Measurements from ENCODE around the gene ARRDC3. TPM values are rescaled to one million over a fixed set of nuclear protein-coding genes. Genes with fewer than 3 reads are reported as not detected.

Gene ARRDC3
- total RNA-seq, 4 donors from 2014 or later: 58.2 to 121 (median 76.1) TPM

GRCh38 chr5:91416491-91416890, 33.4 kb upstream of the ARRDC3 start:
- Histone ChIP-seq H3K4me3 (no peak overlapping the region), H3K27me3 (no peaks in the 10 kb centered on the region), H3K9me3 (no peaks in the 10 kb centered on the region), H3K4me1 (peaks cover 0 to 6% (median 0%) of the 10 kb centered on the region in 4 donors), H3K36me3 (no peaks in the 10 kb centered on the region), H3K27ac (no peak overlapping the region)
- no peak for DNase-seq (ENCODE audit: low spot score in 2 of 2)
- TF ChIP-seq EP300 (IDR thresholded peaks at IDR 0.05) (no peak), CTCF (IDR thresholded peaks at IDR 0.05) (no peak), POLR2A (IDR thresholded peaks at IDR 0.05) (no peak)
- WGBS, 2 donors: 84 to 85% methylated on average over 2 of the region's 2 CpGs

- no peaks in the 10 kb centered on the region for H3K36me3 ChIP-seq
- no peak for DNase-seq (ENCODE audit: low spot score in 2 of 2)
- no peaks in the 10 kb centered on the region for H3K27me3 ChIP-seq
- H3K27ac ChIP-seq: no peak overlapping the region
- 90 to 100% methylated on average over 1 of the region's 1 CpG for WGBS, 2 donors
- H3K4me1 ChIP-seq: no peaks in the 10 kb centered on the region
- TF ChIP-seq POLR2A (IDR thresholded peaks at IDR 0.05) (no peak), EP300 (IDR thresholded peaks at IDR 0.05) (no peak)
- H3K4me3 ChIP-seq: no peak overlapping the region
- no peaks in the 10 kb centered on the region for H3K9me3 ChIP-seq
Observed at GRCh38 chr5:91409304-91409703, 26.2 kb upstream of the ARRDC3 start.

- Histone ChIP-seq H3K36me3 (no peaks in the 10 kb centered on the region), H3K9me3 (no peaks in the 10 kb centered on the region), H3K27ac (no peak overlapping the region), H3K27me3 (no peaks in the 10 kb centered on the region), H3K4me3 (no peak overlapping the region), H3K4me1 (no peaks in the 10 kb centered on the region)
- no peak for TF ChIP-seq EP300 (IDR thresholded peaks at IDR 0.05)
- no peak for TF ChIP-seq POLR2A (IDR thresholded peaks at IDR 0.05)
- no peak for TF ChIP-seq CTCF (IDR thresholded peaks at IDR 0.05)
- no peak for DNase-seq (ENCODE audit: low spot score in 2 of 2)
Observed at GRCh38 chr5:91408710-91409109, 25.6 kb upstream of the ARRDC3 start.

GRCh38 chr5:91407204-91407603, 24.1 kb upstream of the ARRDC3 start:
- Histone ChIP-seq H3K4me1 (no peaks in the 10 kb centered on the region), H3K27ac (no peak overlapping the region), H3K27me3 (no peaks in the 10 kb centered on the region), H3K36me3 (no peaks in the 10 kb centered on the region), H3K4me3 (no peak overlapping the region), H3K9me3 (no peaks in the 10 kb centered on the region)
- no peak for TF ChIP-seq POLR2A (IDR thresholded peaks at IDR 0.05)
- TF ChIP-seq CTCF (IDR thresholded peaks at IDR 0.05): no peak
- TF ChIP-seq EP300 (IDR thresholded peaks at IDR 0.05): no peak
- no peak for DNase-seq (ENCODE audit: low spot score in 2 of 2)
- WGBS, 2 donors: 77 to 78% methylated on average over 1 of the region's 1 CpG

- no peak overlapping the region for H3K4me3 ChIP-seq
- H3K27me3 ChIP-seq: no peaks in the 10 kb centered on the region
- H3K27ac ChIP-seq: no peak overlapping the region
- H3K4me1 ChIP-seq: no peaks in the 10 kb centered on the region
- no peaks in the 10 kb centered on the region for H3K9me3 ChIP-seq
- DNase-seq (ENCODE audit: low spot score in 2 of 2): no peak
- H3K36me3 ChIP-seq: no peaks in the 10 kb centered on the region
- no peak for TF ChIP-seq POLR2A (IDR thresholded peaks at IDR 0.05)
- TF ChIP-seq EP300 (IDR thresholded peaks at IDR 0.05): no peak
- no peak for TF ChIP-seq CTCF (IDR thresholded peaks at IDR 0.05)
Observed at GRCh38 chr5:91403438-91403837, 20.3 kb upstream of the ARRDC3 start.

GRCh38 chr5:91401175-91401574, 18.1 kb upstream of the ARRDC3 start:
- Histone ChIP-seq H3K9me3 (no peaks in the 10 kb centered on the region), H3K4me1 (no peaks in the 10 kb centered on the region), H3K27me3 (no peaks in the 10 kb centered on the region), H3K36me3 (no peaks in the 10 kb centered on the region), H3K4me3 (no peak overlapping the region), H3K27ac (no peak overlapping the region)
- WGBS, 2 donors: 96 to 98% methylated on average over 2 of the region's 2 CpGs
- DNase-seq (ENCODE audit: low spot score in 2 of 2): no peak
- no peak for TF ChIP-seq EP300 (IDR thresholded peaks at IDR 0.05)
- no peak for TF ChIP-seq POLR2A (IDR thresholded peaks at IDR 0.05)
- no peak for TF ChIP-seq CTCF (IDR thresholded peaks at IDR 0.05)
